Measurements from ENCODE around the gene RGS5. TPM values are rescaled to one million over a fixed set of nuclear protein-coding genes. Genes with fewer than 3 reads are reported as not detected.
"Not testable (repeated sequence)": the region's sequence is repeated elsewhere in the genome, so short reads cannot be mapped to it uniquely, and the experiment has no call there.

RGS5 gene, protein sequence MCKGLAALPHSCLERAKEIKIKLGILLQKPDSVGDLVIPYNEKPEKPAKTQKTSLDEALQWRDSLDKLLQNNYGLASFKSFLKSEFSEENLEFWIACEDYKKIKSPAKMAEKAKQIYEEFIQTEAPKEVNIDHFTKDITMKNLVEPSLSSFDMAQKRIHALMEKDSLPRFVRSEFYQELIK
- total RNA-seq (2014; rRNA removed; shearing (Covaris generic)) = 2.4 and 4.1 TPM in 2 replicates

DNA sequence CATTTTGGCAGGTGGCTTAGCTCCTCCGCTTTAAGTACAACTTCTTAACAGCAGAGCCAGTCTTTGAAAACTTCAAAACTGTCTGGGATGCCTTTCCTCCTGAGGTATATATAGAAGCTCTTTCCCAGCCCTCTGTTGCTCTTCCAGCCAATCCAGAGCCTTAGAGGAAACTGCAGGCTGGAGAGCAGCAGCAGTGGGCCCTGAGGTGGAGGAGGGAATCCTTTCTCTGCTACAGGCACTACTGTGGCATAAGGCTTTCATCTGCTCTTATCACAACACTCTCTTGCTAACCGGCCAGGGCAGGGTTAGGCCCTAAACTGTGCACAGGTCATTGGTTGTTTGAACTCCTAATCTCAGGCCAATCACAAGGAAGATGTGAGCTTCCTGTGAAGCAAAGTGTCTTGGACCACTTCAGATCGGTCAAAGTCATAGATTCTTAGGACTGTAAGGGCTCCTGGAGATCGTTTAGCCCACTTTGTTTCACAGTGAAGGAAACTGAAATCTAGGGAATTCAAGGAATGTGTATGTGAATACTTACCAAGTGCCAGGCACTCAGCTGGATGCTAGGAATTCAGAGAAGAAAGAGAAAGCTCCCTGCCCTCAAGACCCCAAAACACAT lies at the start of gene RGS5:
Gene RGS5, minus strand, starts transcription at position 84 of the 619 bp plus-strand sequence. Its CDS starts 81 bp downstream, at position 3.
- DNase-seq (ENCODE audit: low spot score) = no peak
- in situ Hi-C loops (cut with HindIII; ENCODE audit: low sequenced_read_pairs) = no loop called here

DNA sequence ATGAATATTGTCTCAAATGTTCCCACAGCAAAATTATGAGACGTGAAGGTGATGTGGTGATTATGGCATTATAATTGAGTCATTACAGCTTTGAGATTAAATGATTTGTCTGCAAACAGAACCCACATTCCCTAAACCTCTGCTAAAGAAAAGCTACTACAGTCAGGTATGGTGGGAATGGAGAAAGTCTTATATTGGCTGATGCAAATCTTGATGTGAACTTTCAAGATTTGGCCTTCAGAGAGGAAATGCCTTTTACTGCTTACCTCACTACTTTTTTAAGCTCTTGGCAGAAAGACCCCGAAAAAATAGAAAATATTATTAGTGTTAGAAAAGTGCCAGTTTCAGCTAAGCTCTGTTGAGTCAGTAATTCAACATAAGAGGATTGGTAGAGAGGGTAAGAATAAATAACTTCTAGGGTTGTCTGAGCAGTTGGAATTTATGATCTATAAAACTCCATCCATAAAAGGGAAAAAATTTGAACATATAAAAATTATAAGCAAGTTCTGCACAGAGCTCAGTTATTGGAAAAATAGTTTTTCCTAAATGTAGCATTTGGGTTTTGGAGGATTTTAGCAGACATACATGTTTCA lies 47.8 kb upstream of the RGS5 start:
- no peak for DNase-seq (ENCODE audit: low spot score)
- in situ Hi-C loops (cut with HindIII; ENCODE audit: low sequenced_read_pairs) = no loop called here

DNA sequence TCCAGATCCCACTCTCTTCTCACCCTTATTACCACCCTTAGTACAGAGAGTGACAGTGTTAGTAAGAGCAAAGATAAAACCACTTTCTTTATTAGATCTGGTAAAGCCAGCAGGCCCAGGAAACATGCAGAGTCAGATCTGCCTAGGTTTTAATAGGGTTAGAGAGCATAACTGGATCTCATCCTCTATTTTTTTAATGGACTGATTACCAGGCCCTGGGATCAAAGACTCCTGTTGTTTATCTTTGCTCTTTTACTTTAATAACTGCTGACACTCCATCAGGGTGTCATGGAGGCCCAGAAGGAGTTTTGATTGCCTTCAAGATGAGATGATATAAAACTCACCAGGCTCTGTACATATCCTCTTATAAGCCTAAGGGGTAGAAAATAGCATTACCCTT lies 45.3 kb upstream of the RGS5 start:
- in situ Hi-C loops (cut with HindIII; ENCODE audit: low sequenced_read_pairs) = no loop called here
- DNase-seq (ENCODE audit: low spot score) = no peak

DNA sequence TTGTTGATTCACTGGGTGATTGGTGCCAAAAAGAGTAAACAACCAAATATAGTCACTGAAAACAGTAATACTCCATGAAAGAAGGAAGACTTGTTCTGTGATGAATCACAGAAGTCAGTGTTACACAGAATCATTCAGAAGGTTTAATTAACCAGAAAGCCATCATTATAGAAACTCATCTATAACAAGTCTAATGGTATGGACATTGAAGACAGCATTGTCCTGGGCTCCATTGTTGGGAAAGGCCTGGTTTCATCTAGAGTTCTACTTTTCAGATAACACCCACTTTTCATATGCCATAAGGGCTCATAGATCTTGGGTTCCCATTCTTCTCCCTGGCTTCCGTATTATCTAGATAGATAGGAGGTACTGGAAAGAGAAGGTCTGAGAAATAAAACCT lies 41.9 kb upstream of the RGS5 start:
- in situ Hi-C loops (cut with HindIII; ENCODE audit: low sequenced_read_pairs); DNase-seq (ENCODE audit: low spot score): not testable (repeated sequence)

DNA sequence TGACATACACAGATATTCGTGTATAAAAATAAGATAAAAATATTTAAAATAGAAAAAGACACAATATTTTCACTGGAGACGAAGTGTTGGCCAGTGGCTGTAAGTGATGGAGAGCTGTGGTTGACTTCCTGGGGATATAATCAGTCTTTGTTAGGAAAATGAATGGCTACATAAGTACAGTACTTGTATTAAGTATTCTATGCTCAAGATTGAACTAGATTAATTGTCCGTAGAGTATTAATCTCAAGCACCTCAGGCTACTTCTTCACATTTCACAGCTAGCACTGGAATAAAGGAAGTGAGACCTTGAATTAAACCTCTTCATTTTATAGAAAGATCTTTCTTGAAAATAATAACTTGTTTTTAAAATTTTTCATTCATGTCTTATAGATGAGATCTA lies 39.0 kb upstream of the RGS5 start:
- DNase-seq (ENCODE audit: low spot score) = no peak
- in situ Hi-C loops (cut with HindIII; ENCODE audit: low sequenced_read_pairs) = no loop called here

DNA sequence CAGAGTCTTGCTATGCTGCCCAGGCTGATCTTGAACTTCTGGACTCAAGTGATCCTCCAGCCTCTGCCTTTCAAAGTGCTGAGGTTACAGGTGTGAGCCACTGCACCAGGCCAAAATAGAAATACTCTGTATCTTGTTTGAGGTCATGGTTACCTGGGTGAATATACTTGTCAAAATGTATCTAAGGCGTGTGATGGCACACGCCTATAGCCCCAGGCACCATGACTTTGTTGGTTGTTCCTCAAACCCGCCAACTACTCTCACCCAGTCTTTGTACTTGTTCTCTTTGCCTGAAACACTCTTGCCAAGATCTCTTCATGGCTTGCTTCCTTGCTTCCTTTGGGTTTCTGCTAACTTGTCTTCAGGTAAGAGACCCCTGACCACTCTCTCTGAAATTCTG lies 38.0 kb upstream of the RGS5 start:
- DNase-seq (ENCODE audit: low spot score) = no peak
- in situ Hi-C loops (cut with HindIII; ENCODE audit: low sequenced_read_pairs) = no loop called here

DNA sequence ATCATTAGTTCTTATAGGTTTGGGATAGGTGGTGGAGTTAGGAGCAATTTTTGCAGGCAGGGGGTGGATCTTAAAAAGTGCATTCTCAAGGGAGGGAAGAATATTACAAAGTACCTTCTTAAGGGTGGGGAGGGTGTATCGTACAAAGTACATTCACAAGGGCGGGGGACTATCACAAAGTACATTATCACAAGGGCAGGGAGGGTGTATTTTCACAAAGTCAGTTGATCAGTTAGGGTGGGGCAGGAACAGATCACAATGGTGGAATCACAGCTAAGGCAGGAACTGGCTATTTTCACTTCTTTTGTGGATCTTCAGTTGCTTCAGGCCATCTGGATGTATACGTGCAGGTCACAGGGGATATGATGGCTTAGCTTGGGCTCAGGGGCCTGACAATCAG lies 30.9 kb upstream of the RGS5 start:
- in situ Hi-C loops (cut with HindIII; ENCODE audit: low sequenced_read_pairs); DNase-seq (ENCODE audit: low spot score): not testable (repeated sequence)

DNA sequence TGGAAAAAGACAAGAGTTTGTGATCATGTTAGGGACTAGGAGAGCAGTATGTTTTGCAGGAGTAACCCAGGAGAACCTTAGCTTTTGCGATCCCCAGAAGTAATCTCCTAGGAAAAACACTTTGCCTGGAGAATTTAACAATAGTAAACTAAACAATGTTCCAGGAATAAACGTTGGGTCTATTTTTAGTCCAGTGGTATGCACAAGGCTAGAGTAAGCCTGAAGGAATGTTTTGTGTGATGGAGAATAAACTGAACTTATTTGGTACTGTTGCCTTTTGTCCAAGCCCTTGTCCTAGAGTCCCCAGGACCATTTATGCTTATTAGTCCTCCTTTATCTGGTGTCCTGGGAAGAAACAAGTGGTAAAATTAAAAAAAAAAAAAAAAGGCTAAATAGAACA lies 28.7 kb upstream of the RGS5 start:
- no peak for DNase-seq (ENCODE audit: low spot score)
- in situ Hi-C loops (cut with HindIII; ENCODE audit: low sequenced_read_pairs) = no loop called here

DNA sequence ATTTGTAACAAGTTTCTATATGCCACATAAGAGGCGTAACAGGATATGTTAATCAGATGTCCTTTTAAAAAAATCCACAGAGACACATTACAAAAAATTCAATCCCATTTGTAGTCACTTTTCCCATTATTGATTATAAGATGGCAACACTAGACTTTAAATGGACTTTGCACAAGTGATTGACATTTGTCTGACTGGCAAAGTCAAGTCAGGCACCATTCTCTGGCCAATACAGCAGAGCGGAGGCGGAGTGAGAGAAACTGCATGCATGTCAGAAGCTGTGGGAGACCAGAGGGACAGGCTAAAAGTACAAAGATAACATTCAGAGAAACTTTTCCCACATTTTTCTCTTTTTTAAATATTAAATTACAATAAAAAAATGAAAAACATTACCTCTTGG lies 28.1 kb upstream of the RGS5 start:
- DNase-seq (ENCODE audit: low spot score) = no peak
- in situ Hi-C loops (cut with HindIII; ENCODE audit: low sequenced_read_pairs) = no loop called here

DNA sequence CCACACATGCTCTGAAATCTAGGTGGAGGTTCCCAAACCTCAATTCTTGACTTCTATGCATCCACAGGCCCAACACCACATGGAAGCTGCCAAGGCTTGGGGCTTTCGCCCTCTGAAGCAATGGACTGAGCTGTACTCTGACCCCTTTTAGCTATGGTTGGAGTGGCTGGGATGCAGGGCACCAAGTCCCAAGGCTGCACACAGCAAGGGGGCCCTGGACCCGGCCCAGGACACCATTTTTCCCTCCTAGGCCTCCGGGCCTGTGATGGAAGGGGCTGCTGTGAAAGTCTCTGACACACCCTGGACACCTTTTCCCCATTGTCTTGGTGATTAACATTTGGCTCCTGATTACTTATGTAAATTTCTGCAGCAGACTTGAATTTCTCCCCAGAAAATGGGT lies 25.6 kb upstream of the RGS5 start:
- DNase-seq (ENCODE audit: low spot score); in situ Hi-C loops (cut with HindIII; ENCODE audit: low sequenced_read_pairs): not testable (repeated sequence)

DNA sequence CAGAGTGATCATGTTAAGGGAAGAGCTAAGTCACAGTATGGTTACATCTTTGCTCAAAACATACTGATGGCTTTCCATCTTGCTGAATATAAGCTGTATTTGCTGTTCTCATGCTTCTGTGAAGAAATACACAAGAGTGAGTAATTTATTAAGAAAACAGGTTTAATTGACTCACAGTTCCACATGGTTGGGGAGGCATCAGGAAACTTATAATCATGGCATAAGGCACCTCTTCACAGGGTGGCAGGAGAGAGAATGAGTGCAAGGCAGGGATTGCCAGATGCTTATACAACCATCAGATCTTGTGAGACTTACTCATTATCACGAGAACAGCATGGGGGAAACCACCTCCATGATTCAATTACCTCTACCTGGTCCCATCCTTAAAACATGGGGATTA lies 24.4 kb upstream of the RGS5 start:
- no peak for DNase-seq (ENCODE audit: low spot score)
- in situ Hi-C loops (cut with HindIII; ENCODE audit: low sequenced_read_pairs) = no loop called here

DNA sequence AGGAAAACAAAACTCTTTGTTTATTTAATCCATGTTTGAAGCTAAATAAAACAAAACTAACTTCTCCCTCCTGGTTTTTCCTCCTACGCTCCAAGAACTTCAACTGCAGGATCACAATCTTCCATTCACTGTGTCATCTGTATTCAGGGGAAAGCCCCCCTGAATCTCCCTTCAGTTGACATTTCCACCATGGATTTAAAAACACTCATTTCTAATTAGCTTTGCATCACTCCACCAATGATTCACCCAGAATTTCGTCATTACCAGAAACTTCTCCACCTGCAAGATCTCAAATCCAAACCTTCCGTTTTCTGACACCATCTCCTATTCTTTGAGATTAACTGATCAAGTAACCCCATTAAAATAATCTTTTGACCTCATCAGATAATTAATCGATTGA lies 10.9 kb upstream of the RGS5 start:
- in situ Hi-C loops (cut with HindIII; ENCODE audit: low sequenced_read_pairs) = no loop called here
- DNase-seq (ENCODE audit: low spot score) = no peak

DNA sequence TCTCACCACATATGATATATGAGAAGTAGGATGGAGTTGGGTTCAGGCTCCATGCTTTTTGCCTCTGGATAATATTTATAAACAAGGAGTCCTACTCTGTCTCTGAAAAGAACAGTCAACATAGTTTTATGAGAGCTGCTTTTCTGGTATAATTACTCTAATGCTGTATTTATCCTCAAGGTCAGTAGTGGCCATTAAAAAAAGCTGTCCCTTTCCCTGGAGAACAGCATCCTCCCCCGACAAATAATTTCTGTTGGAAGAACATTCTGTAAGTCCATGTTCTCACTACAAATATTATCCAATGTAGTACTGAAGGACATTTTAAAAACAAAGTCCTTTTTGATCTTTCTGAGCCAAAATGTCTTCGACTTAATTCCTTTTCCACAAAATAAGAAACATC lies 9.0 kb upstream of the RGS5 start:
- in situ Hi-C loops (cut with HindIII; ENCODE audit: low sequenced_read_pairs) = no loop called here

DNA sequence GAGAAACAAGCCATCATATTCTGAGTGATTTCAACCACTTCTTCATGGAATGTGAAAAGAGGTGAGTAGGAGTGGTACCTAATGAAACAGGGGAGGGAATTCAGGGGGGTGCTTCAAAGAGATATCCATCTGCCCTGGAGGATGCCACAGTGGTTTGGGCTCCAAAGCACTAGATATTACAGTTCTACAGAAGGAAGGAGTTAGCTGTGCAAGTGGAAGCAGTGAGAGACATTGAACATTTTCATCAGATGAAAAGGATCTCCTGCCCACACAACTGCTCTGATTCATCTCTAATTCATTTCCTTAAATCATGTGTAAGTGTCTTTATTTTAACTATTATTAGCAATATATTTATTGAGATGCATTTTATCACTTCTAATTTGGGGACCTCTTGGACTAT lies 2.8 kb upstream of the RGS5 start:
- no peak for DNase-seq (ENCODE audit: low spot score)
- in situ Hi-C loops (cut with HindIII; ENCODE audit: low sequenced_read_pairs) = no loop called here

More for the DNA sequence above, 9.0 kb upstream of the RGS5 start:
- DNase-seq (ENCODE audit: low spot score) = no peak

DNA sequence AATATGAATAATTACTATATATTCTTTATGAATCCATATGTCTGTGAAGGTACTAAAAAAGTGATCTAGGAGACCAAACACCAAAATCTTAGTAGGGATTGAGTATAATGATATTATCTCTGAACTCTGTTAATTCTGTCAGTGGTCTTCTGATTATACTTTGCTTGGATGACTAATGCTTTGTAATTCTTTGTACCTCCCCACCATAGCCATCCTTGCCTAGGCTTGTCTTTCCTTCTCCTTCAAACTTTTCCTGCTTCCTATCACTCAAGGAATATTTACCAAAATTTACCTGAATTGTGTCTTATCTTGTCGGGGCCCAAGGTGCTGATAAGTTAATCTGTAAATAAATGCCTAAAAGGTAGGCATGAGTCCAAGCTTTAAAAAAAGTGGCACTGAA lies 845 bp upstream of the RGS5 start:
- in situ Hi-C loops (cut with HindIII; ENCODE audit: low sequenced_read_pairs) = no loop called here
- no peak for DNase-seq (ENCODE audit: low spot score)

DNA sequence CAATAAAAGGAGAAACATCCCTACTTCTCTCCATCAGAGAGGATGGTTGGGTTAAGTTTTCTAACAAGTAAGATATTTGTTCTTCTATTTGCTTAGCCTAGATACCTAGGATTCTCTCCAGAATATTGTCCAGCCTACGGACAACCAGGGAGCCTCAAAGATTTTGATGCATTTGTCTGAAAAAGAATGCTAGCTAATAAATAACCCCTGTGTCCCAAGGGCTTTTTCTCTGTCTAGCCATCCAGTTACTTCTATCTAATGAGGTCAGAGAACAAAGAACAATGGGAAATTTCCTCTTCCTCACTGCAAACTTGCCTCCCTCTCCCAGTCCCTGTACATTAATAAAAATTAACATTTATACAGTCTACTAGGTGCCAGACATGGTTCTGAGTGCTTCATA lies 810 bp downstream of the RGS5 start:
- DNase-seq (ENCODE audit: low spot score) = no peak
- in situ Hi-C loops (cut with HindIII; ENCODE audit: low sequenced_read_pairs) = no loop called here

DNA sequence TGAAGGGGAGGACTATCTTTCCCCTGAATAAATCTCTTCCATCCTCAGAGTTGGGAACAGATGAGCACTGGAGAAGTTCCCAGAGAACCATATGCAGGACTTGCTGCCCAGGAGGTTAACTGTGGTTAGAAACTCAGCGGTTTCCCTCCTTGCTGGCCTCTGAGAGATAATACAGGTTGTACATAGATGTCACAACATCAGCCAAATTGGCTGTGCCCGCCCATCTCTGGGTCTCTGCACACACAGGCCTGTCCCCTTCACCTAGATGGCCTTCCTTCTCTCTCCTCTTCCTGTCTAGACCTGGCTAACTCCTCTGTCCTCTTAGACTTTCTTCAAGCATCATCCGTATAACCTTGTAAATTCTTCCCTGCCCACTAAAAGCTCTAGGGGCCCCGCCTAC lies 5.7 kb downstream of the RGS5 start:
- in situ Hi-C loops (cut with HindIII; ENCODE audit: low sequenced_read_pairs) = no loop called here
- no peak for DNase-seq (ENCODE audit: low spot score)

DNA sequence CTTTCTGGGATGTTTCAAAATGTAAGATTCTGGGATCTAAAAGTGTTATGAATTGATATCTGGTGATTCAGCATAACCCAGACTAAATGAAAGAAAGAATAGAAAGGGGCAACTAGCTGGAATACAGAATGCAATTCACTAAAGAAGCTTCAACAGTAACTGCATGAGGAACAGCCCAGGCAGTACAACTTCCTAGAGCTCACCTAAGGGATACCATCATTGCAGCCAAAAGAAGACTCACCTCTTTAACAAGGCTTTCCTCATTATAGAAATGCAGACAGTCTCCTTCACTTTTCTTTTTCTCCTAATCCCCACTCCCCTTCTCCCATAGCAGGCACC lies 6.3 kb downstream of the RGS5 start:
- in situ Hi-C loops (cut with HindIII; ENCODE audit: low sequenced_read_pairs) = no loop called here
- no peak for DNase-seq (ENCODE audit: low spot score)

DNA sequence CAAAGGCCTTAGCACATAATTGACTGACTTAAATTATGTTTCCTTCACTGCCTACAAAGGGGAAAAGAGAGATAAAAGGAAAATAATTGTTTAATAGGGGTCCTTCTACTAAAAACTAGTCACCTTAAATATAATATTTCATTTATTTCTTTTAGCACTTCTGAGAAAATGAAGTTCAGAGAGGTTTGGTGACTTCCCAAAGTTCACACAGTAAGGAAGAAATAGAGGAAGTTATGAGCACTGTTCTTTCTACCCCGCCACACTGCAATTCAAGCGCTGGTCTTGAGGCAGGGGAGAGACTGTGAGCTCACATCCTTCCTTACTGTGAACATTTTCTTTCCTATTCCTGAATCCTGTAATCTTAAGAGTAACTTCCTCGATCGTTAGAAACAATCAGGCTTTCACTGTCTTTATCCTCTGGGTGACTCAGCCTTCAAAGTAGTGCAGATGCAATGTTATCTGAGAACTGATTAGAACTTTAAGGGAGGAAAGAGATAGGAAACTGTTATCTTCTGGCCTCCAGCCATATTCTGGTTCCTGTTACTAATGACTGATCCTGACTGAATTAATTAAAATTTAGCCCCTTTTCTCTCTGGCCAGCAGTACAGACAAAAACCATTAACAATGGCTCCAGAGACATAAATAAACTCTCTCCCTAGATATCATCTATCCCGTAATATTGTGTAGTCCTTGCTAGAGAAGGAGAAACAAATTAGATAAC lies 6.8 kb downstream of the RGS5 start:
- no peak for DNase-seq (ENCODE audit: low spot score)
- in situ Hi-C loops (cut with HindIII; ENCODE audit: low sequenced_read_pairs) = no loop called here

DNA sequence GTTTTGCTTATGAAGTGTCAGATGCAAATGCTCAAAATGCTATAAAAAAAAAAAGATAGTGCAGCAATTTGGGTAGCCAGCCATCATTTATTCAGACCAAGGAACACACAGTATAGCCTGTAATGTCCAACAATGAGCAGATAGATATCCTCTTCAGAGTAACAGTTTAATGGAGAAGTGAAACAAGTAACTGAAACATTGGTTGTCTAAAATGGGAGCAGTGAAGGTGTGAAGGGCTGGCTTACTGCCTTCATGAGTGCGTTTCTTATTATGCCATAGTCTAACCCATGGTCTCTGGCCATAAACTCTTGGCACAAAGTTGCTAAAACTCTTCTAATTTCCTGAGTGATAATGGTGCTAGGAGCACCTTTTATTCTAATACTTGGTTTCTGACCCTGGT lies 11.4 kb downstream of the RGS5 start:
- in situ Hi-C loops (cut with HindIII; ENCODE audit: low sequenced_read_pairs) = no loop called here

More for the DNA sequence above, 11.4 kb downstream of the RGS5 start:
- no peak for DNase-seq (ENCODE audit: low spot score)
